ENCODE measurements around the gene STK32B.

The STK32B gene

DNA sequence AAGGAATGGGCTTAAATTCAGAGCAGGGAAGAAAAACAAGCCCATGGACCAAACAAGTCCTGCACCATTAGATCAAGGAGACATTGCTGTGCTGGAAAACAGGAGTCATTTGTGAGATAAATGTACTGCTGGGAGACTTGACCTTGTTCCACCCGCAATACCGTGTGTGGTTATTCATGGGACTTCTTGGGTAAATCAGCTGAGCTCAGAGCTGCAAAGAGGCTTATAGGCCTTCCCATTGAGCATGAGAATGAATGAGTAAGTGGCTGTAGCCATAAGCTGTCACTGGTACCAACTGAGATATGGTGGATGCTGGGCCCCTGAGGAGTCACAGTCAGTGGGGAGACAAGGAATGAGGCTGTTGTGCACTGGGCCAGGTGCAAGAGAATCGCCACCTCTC, 29.7 kb upstream of the STK32B start:
- no peaks in the 10 kb centered on the region for H3K4me1 ChIP-seq
- H3K4me2 ChIP-seq (ENCODE audit: low read length): no peak overlapping the region
- H3K9me3 ChIP-seq (ENCODE audit: control insufficient read depth, low read length): no peaks in the 10 kb centered on the region
- H3K9ac ChIP-seq: no peak overlapping the region
- no peaks in the 10 kb centered on the region for H3K79me2 ChIP-seq
- TF ChIP-seq, protein P1, sequence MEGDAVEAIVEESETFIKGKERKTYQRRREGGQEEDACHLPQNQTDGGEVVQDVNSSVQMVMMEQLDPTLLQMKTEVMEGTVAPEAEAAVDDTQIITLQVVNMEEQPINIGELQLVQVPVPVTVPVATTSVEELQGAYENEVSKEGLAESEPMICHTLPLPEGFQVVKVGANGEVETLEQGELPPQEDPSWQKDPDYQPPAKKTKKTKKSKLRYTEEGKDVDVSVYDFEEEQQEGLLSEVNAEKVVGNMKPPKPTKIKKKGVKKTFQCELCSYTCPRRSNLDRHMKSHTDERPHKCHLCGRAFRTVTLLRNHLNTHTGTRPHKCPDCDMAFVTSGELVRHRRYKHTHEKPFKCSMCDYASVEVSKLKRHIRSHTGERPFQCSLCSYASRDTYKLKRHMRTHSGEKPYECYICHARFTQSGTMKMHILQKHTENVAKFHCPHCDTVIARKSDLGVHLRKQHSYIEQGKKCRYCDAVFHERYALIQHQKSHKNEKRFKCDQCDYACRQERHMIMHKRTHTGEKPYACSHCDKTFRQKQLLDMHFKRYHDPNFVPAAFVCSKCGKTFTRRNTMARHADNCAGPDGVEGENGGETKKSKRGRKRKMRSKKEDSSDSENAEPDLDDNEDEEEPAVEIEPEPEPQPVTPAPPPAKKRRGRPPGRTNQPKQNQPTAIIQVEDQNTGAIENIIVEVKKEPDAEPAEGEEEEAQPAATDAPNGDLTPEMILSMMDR (IDR thresholded peaks at IDR 0.05): no peak
- H3K4me3 ChIP-seq (ENCODE audit: low read depth, low read length): no peak overlapping the region
- no peaks in the 10 kb centered on the region for H3K27me3 ChIP-seq (ENCODE audit: control insufficient read depth, insufficient read depth, low read length)
- H2AFZ ChIP-seq: no peak overlapping the region
- no peak overlapping the region for H3K27ac ChIP-seq
- no peaks in the 10 kb centered on the region for H3K36me3 ChIP-seq (ENCODE audit: control insufficient read depth, insufficient read depth, low read length)

DNA sequence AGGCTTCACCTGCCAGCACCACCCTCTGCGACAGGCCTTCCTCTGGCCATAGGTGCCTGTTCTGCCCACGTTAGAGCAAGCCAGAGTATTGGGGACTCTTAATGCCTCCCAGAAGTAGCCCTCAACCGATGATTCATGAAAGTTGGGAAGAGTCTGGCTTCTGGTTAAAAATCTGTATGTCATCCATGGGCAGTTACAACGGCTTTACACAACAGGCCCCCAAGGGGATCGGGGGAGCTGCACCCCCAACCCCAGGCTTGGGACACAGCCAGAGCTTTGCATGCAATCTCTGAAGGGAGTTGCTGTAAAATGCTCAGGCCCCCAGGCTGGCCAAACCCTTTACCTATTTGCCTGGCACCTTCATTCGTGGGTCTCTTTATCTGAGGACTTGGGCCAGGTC, 26.6 kb upstream of the STK32B start:
- TF ChIP-seq, protein P1 (IDR thresholded peaks at IDR 0.05): no peak

DNA sequence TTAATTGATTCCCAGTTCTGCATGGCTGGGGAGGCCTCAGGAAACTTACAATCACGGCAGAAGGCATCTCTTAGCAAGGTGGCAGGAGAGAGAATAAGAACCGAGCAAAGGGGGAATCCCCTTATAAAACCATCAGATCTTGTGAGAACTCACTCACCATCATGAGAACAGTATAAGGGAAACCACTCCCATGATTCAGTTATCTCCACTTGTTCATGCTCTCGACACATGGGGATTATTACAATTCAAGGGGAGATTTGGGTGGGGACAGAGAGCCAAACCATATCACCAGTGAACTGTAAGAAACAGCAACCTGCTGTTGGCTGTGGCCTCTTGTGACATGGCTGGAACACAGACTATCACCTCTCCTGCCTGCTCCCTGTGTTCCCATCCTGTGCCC, 24.9 kb upstream of the STK32B start:
- Histone ChIP-seq H3K4me2 (ENCODE audit: low read length) (no peak overlapping the region), H3K9ac (no peak overlapping the region), H3K27ac (no peak overlapping the region), H3K79me2 (no peaks in the 10 kb centered on the region), H2AFZ (no peak overlapping the region), H3K4me3 (ENCODE audit: low read depth, low read length) (no peak overlapping the region), H3K27me3 (ENCODE audit: control insufficient read depth, insufficient read depth, low read length) (no peaks in the 10 kb centered on the region), H3K36me3 (ENCODE audit: control insufficient read depth, insufficient read depth, low read length) (no peaks in the 10 kb centered on the region), H3K9me3 (ENCODE audit: control insufficient read depth, low read length) (no peaks in the 10 kb centered on the region), H3K4me1 (no peaks in the 10 kb centered on the region)
- TF ChIP-seq, protein P1 (IDR thresholded peaks at IDR 0.05): no peak

More for the DNA sequence above, 26.6 kb upstream of the STK32B start:
- Histone ChIP-seq H3K9me3 (ENCODE audit: control insufficient read depth, low read length) (no peaks in the 10 kb centered on the region), H3K27me3 (ENCODE audit: control insufficient read depth, insufficient read depth, low read length) (no peaks in the 10 kb centered on the region), H2AFZ (no peak overlapping the region), H3K27ac (no peak overlapping the region), H3K79me2 (no peaks in the 10 kb centered on the region), H3K36me3 (ENCODE audit: control insufficient read depth, insufficient read depth, low read length) (no peaks in the 10 kb centered on the region), H3K4me1 (no peaks in the 10 kb centered on the region), H3K4me3 (ENCODE audit: low read depth, low read length) (no peak overlapping the region), H3K9ac (no peak overlapping the region), H3K4me2 (ENCODE audit: low read length) (no peak overlapping the region)

DNA sequence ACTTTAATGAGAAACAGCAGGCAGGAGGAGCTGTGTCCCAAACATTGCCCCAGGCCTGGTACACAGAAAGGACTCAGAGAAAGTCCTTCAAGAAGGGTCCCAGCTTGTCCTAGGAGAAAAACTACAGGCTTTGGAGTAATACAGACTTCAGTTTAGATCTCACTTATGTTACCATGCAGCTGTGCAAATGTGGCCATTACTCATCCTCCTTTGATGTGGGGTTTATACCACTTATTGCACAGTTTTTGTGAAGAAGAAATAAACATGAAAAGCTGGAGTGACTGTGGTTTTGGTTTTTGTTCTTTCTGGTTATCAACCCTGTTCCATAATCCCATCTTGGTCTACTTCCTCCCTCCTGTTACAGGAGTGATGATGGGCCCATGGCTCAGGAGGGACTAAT, 23.9 kb upstream of the STK32B start:
- Histone ChIP-seq H3K27me3 (ENCODE audit: control insufficient read depth, insufficient read depth, low read length) (no peaks in the 10 kb centered on the region), H2AFZ (no peak overlapping the region), H3K4me2 (ENCODE audit: low read length) (no peak overlapping the region), H3K9ac (no peak overlapping the region), H3K79me2 (no peaks in the 10 kb centered on the region), H3K36me3 (ENCODE audit: control insufficient read depth, insufficient read depth, low read length) (no peaks in the 10 kb centered on the region), H3K4me1 (no peaks in the 10 kb centered on the region), H3K9me3 (ENCODE audit: control insufficient read depth, low read length) (no peaks in the 10 kb centered on the region), H3K4me3 (ENCODE audit: low read depth, low read length) (no peak overlapping the region), H3K27ac (no peak overlapping the region)
- TF ChIP-seq, protein P1 (IDR thresholded peaks at IDR 0.05): no peak

DNA sequence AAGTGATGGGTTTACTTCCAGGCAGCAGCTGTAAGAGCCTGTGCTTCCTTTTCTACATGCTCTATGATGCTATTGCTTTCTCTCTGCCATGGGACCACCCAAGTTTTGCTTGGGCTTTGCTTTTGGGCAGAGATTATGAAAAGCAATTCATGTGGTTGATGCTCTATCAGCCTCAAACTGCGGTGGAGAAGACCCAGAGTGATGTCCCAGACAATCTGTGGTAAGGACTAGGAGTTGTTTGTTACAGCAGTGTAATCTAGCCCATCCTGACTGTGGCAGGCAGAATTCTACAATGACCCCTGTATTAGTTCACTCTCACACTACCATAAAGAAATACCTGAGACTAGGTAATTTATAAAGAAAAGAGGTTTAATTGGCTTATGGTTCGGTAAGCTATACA, 22.8 kb upstream of the STK32B start:
- Histone ChIP-seq H3K27ac (no peak overlapping the region), H3K27me3 (ENCODE audit: control insufficient read depth, insufficient read depth, low read length) (no peaks in the 10 kb centered on the region), H2AFZ (no peak overlapping the region), H3K79me2 (no peaks in the 10 kb centered on the region), H3K4me3 (ENCODE audit: low read depth, low read length) (no peak overlapping the region), H3K36me3 (ENCODE audit: control insufficient read depth, insufficient read depth, low read length) (no peaks in the 10 kb centered on the region), H3K9me3 (ENCODE audit: control insufficient read depth, low read length) (no peaks in the 10 kb centered on the region), H3K4me1 (no peaks in the 10 kb centered on the region), H3K4me2 (ENCODE audit: low read length) (no peak overlapping the region), H3K9ac (no peak overlapping the region)
- TF ChIP-seq, protein P1 (IDR thresholded peaks at IDR 0.05): no peak
